Stimulated activated CD4-positive, alpha-beta T cell treated with anti-CD3 and anti-CD28 coated beads, Interleukin-12 subunit alpha, Interleukin-12 subunit beta, amount 100 ng/mL, for 24 hours (primary cell): Measurements from ENCODE around the gene CAPZA1.
"Not testable (repeated sequence)": the region's sequence is repeated elsewhere in the genome, so short reads cannot be mapped to it uniquely, and the experiment has no call there.

Experiments used
- DNase-seq, 2 experiments: peaks; one replicate each; pipeline ENCODE4 v3.0.0-alpha.2; 2020; ENCODE audit warnings: low read depth in 2 of 2

The CAPZA1 gene

DNA sequence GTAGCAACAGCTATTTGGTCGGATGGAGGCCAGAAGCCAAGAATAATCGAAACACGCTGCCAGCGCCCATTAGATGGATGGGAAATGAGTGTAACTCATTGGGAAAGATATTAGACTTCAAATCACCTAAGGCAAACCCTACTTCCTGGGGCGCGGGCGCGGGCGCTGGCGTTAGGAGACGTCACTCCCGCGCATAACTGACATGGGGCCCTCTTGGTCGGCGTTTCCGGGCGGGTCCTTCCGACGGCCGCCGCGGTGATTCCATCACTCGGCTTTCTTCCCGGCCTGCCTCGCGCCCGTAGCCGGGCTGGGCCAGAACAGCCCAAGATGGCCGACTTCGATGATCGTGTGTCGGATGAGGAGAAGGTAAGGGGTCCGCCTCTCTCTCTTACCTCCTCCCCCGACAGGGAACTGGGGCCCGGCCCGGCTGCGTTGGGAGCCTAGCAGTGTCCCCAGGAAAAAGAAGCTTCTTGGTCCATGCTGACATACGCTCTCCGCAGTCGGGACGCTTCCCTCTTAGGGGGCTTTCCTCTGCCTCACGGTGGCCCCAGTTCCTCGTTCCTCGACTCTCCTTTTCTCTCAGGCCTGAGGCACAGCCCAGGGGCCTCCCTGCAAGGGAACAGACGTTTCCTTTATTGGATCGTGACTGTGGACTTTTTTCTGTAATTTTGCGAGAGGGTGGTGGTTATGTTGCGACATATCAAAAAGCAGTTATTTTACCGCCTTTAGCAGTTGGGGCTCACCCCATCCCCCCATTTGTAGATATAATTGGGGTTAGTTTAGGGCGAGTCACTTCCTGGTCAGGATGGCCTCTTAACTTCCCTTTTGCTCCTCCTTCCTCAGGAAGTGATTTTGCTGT, at the start of gene CAPZA1:
CAPZA1 (plus strand) TSS at position 315 of the 859 bp plus-strand sequence; CDS start at position 328, 13 bp downstream.
- DNase-seq: peak; percentile 83 to 85

DNA sequence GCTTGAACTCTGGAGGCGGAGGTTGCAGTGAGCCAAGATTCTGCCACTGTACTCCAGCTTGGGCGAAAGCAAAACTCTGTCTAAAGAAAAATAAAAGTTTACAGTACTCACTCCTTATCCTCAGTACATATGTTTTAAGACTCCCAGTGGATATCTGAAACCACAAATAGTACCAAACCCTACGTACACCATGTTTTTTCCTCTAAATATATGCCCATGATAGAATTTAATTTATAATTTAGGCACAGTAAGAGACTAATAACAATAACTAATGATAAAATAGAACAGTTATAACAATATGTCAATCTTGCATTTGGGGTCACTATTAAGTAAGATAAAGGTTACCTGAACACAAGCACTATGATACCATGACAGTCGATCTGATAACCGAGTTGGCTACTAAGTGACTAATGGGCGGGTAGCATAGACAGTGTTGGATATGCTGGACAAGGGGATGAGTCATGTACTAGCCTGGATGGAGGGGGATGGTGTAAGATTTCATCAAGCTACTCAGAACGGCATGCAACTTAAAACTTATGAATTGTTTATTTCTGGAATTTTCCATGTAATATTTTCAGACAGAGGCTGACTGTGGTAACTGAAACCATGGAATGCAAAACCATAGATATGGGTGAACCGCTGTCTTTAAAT, 44.4 kb upstream of the CAPZA1 start:
- no peak for DNase-seq

DNA sequence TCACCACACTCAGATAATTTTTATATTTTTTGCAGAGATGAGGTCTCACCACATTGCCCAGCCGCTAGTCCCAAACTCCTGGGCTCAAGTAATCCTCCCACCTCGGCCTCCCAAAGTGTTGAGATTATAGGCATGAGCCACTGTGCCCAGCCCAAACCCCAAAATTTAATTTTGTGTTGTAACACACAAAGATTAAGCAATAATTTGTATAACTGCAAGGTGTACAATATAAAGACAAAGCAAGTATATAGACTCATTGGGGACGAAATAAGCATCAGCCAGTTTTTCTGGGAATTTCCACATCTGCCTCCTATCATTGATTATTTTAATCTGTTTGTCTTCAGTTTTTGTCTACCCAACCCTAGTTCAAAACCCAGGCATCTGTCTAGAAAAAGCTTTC, 43.4 kb upstream of the CAPZA1 start:
- DNase-seq: no peak

DNA sequence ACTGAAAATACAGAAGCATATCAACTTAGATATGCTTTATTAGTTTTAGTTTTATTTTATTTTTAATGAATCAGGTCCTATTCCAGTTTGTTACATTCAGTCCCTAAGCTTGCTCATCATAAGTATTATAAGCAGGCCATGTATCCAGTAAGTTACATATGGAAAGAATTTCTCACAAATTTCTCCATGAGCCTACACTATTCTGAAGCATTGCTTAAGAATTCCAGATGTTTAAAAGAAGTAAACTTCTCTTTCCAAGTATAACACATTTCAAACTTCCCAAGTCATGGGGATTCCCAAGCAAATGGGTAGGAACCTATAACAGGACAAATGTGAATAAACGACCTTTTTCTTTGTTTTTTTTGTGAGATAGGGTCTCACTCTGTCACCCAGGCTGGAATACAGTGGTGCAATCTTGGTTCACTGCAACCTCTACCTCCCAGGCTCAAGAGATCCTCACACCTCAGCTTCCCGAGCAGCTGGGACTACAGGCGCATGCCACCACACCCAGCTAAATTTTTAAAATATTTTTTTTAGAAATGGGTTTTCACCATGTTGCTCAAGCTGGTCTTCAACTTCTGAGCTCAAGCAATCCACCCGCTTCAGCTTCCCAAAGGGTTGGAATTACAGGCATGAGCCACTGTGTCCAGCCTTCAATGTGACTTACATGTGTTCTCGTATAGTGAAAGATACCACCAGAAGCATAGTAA, 39.7 kb upstream of the CAPZA1 start:
- no peak for DNase-seq

DNA sequence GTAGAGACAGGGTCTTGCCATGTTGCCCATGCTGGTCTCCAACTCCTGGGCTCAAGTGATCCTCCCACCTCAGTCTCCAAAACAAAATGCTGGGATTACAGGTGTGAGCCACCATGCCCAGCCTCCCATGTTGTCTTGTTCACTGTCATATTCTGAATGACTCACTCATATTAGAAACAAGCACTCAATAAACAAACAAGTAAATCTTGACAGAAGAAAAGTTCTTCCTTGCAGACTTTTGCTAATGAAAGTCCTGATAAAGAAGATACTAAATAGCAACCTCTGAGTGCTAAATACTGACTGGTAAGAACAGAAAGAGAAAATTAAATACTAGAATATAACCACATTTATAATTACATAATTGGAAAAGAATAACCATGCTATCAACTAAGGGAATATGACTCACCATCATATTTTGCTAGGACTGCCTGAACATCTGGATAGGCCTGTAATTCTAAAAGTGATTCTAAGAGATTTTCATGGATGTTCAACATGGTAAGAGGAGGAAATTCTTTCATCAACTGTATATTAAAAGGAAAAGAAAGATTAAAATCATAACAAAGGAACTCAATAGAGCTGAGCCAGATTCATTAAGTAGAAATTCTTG, 37.9 kb upstream of the CAPZA1 start:
- DNase-seq: no peak

DNA sequence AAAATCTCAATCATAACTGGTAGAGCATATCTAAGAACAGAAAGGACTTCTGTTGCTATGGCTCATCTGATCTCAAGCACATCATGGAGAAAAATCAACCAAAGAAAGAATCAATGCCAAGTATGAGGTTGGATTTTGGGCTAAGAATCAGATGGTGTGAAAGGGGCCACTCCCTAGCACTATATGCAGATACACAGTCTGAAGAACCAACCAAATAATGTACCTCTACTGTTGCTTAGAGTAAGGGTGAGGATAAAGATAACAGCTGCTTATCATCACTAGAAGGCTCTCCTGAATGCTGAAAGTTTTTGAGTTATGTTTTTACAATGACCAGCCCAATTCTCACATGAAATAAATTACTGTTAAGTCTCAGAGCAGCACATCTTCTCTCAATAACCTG, 36.3 kb upstream of the CAPZA1 start:
- no peak for DNase-seq

DNA sequence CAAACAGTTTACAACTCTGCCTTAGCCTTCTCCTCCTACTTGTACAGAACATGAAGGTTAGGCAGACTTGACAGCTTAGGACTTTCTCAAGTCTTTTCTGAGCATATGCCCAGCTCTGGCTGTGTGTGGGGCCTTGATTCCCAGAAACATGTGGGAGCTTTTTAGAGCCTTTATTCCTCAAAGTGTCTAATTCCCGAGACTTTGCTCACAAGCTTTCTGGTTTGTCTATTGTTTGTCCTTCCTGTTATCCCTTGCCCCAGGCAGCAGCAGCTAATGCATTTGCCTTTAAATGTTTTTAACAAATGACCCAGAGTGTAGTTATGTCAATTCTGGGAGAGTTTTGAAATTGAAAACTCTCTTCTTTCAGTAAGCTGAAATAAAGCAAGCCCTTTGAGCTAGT, 29.9 kb upstream of the CAPZA1 start:
- no peak for DNase-seq

DNA sequence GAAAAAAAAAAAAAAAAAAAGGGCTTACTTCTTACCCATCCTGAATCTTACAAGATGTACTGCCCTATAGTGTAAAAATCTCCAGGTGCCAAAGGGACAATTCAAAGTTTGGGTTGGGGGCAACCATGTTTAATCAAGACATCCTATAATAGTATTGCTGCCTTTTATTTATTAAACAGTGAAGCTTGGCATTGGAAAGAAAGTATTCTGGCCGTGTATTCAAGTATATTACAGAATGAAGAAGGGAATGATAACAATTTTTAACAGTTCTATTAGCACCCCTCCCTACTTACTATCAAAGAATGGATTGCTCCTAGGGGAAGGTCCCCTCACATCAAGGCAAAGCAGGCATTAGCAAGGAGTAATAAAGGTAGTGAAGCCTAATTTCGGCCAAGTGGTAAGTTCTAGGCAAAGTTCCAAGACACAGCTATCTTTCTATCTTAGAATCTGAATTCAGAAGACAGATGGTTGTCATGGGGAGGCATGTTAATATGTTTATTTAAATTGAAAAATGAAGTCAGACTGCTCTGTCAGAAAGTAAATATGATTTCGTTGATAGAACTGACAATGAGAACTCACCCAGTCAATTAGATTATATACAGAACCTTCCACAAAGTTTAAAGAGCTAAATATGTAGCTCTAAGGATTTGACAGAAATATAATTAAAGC, 25.3 kb upstream of the CAPZA1 start:
- DNase-seq: no peak

DNA sequence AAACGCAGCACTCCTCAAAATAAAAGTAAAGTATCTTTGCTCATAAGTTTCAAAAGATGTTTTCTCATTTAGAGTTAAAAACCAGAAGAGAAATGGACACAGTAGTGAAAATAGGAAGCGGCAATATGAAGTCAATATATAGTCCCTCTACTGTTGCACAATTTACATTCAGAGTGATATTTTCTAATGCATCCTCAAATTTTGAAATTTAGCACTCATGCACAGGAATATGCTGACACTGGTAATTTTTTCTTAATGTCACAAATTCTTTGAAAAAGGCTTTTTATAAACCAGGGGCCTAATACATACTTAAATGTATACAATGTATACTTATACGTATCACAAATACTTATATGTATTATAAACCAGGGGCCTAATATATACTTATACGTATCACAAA, 20.2 kb upstream of the CAPZA1 start:
- no peak for DNase-seq

DNA sequence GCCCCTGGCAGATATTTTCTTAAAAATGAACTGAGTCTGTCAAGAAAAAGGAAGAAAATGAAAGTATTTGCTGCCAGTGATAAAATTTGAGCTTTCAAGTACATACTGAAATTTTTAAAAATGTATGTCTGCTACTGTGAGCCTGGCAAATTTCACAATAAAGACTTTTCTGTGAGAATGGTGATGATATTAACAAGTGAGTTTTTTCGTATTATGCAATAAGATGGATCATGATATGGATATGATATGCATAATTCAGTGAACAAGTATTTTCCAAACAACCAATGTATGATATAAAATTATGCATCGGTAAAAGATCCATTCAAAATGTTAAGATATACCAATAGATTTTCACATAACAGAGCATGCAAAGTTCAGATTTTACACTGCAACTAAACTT, 16.6 kb upstream of the CAPZA1 start:
- no peak for DNase-seq

DNA sequence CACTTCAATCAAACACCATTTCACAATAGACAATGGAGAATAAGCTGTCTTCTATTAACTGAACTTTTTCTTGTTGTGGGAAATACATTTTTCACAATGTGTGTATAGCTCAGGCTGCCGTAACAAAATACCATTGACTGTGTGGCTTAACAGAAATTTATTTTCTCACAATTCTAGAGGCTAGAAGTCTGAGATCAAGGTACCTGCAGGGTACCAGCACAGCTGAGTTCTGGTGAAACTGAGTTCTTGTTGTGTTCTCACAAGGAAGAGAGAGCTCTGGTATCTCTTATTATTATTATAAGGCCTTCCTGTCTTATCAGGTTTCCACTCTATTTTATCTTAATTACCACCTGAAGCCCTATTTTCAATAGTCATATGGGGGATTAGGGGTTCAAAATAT, 16.1 kb upstream of the CAPZA1 start:
- DNase-seq: no peak

DNA sequence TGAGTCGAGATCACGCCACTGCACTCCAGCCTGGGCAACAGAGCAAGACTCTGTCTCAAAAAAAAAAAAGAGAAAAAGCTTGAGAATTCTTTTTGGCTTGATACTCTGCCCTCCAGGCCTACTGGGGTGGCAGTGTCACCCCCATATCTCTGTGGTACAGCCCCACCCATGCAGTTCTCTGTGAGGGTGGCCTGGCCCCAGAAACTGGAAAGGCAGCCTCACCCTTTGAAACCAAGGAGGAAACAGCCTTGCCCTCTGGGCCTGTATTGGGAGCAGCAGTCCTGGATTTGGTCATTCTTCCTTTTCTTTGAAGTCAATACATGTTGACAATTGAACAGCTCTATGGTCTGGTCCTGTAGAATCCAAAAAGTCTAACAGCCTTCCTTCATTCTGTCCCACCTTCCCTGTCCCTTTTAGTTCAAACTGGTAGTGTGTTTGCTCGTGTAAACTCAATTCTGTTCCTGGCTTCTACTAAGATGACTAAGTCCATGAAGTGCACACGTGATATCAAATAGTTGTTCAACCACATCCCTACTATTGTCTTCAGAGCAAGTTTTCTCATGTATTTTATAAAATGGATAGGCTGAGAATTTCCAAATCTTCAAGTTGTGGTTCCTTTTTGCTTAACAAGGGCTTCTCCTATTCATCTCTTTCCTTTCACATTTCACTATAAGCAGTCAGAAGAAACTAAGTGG, 13.9 kb upstream of the CAPZA1 start:
- no peak for DNase-seq

DNA sequence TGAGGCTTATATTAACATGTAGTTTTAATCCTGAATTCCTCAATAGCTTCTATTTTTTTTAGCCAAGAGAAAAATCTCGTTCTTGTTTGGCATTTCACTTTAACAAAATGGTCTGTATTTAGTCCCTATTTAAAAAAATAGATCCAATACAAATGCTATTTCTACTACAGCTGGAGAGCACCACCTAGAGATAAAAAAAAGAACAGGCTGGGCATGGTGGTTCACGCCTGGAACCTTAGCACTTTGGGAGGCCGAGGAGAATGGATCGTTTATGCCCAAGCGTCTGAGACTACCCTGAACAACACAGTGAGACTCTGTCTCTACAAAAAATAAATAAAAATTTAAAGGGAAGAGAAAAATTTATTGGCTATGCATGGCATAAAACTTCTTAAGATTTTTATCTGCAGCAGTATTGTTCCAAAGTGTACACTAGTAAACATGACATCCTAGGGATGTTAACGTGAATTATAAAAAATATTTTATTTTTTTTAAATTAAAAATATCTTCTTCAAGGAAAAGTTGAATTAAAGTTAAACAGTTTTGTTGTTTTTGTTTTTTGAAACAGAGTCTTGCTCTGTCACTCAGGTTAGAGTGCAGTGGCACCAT, 5.1 kb upstream of the CAPZA1 start:
- no peak for DNase-seq

DNA sequence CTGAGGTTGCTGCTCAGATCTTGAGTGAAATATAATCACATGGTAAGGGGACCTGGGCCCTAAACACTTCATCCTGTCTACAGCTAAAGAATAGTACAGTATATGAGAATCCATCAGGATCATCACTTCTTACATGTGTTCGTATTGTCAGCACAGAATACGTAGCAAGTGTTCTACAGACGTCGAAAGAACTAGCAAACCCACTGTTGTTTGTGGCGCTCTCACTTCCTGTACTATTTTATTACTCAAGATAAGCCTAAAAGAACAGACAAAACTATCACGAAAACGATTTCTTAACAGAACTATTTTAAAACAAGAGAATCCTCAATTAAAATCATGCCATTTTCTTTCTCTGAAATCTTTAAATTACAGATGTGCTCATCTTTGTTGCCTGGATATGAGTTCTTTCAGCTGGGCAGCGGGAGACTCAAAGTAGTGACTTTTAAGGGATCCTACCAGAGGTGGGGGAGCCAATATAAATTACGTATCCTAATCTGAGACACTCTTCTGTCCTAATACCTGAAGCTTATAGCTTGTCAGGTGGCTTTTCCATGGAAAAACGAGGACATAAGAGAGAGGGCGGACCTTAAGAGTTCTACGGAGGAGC, 1.4 kb upstream of the CAPZA1 start:
- no peak for DNase-seq

DNA sequence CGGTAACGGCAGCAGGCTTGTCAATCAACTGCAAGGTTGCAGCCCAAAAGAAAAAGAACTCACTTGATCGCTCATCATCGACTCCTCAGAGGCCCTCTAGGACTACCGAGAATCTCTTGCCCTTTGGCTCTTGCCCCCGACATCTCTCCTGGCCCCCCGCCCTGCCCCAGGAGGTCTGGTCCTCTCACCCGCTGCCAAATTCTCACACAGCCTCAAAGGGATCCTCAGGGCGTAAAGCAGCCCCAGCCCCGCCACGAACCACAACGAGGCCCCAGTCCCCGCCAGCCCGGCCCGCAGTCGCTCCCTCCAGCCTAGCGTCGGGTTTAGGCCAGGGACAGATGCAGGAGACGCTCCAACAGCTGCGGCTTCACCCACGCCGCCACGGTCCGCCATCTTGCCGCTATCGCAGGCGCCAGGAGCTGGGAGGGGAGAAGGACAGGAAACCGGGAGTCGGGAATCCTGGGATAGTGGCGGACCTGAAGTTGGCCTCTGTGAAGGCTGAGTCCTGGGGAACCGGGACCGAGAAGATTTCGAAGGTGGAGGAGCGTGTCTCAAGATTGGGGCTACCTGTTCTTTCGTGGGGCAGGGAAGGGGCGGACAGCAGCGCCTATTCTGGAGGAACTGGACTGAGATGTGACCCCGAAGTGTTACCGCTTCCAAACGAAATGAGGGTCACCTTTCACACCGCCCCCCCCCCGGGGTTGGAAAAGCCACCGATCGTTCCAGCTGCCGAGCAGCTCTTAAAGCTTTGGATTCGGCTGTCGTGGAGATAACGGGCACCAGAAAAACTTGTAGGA, 713 bp upstream of the CAPZA1 start, which contains the start of gene ST7L:
ST7L (minus strand) TSS at position 421 of the 797 bp plus-strand sequence; CDS start at position 393, 28 bp downstream.
- peak; percentile 35 to 39 for DNase-seq

DNA sequence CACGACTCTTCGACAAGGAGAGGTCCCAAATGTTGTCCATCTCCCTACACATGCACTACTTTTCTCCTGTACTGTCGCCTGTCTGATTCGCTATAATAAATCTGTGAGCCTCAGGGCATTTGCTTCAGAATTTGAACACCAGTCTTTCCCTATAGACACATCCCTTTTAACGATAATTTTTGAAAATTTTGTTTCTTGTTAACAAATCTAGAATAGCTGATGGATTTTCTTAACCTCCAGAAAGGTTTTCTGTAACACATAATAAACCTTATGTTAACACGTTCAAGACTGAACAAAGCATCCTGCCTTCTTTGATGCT, 704 bp downstream of the CAPZA1 start:
- DNase-seq: no peak

DNA sequence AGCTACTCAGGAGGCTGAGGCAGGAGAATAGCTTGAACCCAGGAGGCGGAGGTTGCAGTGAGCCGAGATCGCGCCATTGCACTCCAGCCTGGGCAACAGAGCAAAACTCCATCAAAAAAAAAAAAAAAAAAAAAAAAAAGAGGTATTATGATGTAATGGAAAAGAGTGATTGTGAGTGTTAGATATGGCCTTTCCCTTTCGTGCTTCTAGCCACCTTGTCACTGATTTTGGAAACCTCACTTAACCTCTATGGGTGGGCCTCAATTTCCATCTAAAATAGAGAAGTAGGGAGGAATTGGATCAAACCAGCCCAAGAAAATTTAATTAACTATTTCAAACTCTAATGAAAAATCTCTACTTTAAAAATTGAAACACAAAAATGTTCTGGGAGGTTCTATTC, 4.9 kb downstream of the CAPZA1 start:
- not testable (repeated sequence) for DNase-seq

DNA sequence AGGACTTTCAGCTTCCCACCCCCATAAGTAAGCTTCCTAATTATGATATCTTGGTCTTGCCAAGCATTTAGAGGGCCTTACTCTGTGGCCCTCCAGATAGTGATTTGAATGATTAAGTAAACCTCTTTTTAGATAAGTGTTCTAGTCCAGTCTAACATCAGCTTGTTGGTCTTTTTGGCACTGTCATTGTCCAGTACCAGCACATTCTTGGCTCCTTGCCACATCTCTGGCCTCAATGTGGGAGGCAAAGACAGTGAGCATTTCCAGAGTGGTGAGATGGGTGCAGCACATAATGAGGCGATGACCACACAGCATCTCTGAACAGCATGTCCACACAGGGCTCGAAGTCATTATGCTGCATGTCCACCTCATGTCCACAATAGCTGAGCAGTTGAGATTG, 6.1 kb downstream of the CAPZA1 start:
- DNase-seq: no peak

DNA sequence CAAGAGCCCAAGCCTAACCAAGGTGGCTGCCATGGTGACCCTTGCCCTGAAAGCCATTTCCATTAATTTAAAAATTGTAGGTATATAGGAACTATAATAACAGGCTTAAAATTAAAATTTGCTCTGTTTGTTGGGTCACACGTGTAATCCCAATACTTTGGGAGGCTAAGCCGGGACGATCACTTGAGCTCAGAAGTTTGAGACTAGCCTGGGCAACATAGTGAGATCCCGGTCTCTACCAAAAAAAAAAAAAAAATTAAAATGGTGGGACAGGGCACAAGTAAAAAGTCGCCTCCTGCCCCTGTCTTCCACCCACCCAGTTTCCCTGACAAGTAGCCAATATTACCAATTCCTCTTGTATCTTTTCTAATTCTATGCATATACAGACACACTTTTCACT, 6.6 kb downstream of the CAPZA1 start:
- no peak for DNase-seq
